ENCODE measurements around the gene RASAL2.

RASAL2 gene

GRCh38 chr1:178093951-178094738 is at the start of gene RASAL2:
TSS of gene RASAL2 (plus strand) at chr1:178094104. CDS start at chr1:178094493, 389 bp downstream.
- DNase-seq = peak; percentile 69

GRCh38 chr1:178046591-178047270 is 47.2 kb upstream of the RASAL2 start:
- DNase-seq = no peak

- no peak for DNase-seq
Observed at GRCh38 chr1:178047403-178048093, 46.4 kb upstream of the RASAL2 start.

GRCh38 chr1:178048426-178048825 is 45.5 kb upstream of the RASAL2 start:
- DNase-seq = no peak

- DNase-seq = no peak
Observed at GRCh38 chr1:178048883-178049282, 45.0 kb upstream of the RASAL2 start.

- DNase-seq = no peak
Observed at GRCh38 chr1:178050084-178050483, 43.8 kb upstream of the RASAL2 start.

GRCh38 chr1:178051071-178051470 is 42.8 kb upstream of the RASAL2 start:
- no peak for DNase-seq

GRCh38 chr1:178052650-178053461 is 41.0 kb upstream of the RASAL2 start:
- no peak for DNase-seq

- DNase-seq = peak; percentile 83
Observed at GRCh38 chr1:178055093-178055492, 38.8 kb upstream of the RASAL2 start.

GRCh38 chr1:178055779-178056471 is 38.0 kb upstream of the RASAL2 start:
- DNase-seq = peak; percentile 76

GRCh38 chr1:178057141-178057765 is 36.7 kb upstream of the RASAL2 start:
- DNase-seq = peak; percentile 37

GRCh38 chr1:178057912-178058534 is 35.9 kb upstream of the RASAL2 start:
- no peak for DNase-seq

GRCh38 chr1:178060789-178061556 is 32.9 kb upstream of the RASAL2 start:
- no peak for DNase-seq

GRCh38 chr1:178061620-178062019 is 32.3 kb upstream of the RASAL2 start:
- DNase-seq = no peak

- DNase-seq = no peak
Observed at GRCh38 chr1:178064191-178064821, 29.6 kb upstream of the RASAL2 start.

- DNase-seq = no peak
Observed at GRCh38 chr1:178065250-178065649, 28.7 kb upstream of the RASAL2 start.

GRCh38 chr1:178066296-178066907 is 27.5 kb upstream of the RASAL2 start:
- DNase-seq = no peak

GRCh38 chr1:178066908-178067614 is 26.8 kb upstream of the RASAL2 start:
- DNase-seq = peak; percentile 90

- no peak for DNase-seq
Observed at GRCh38 chr1:178071811-178072210, 22.1 kb upstream of the RASAL2 start.
